Neural progenitor cell (in vitro differentiated cells): Measurements from ENCODE around the gene PDLIM4.

ENCODE experiments used
- EZH2 ChIP-seq: fragments of 200-600 bp; sonication (generic); IDR thresholded peaks from 2 replicates; pipeline ENCODE4 v1.6.1; 2017; ENCODE audit warnings: antibody characterized with exemption, mild to moderate bottlenecking, moderate library complexity
- EZH2phosphoT487 ChIP-seq: fragments of 200-600 bp; sonication (generic); IDR thresholded peaks from 2 replicates; pipeline ENCODE4 v1.6.1; 2017; ENCODE audit warnings: antibody characterized with exemption
- TF ChIP-seq, protein P1 (sequence below): fragments of 200-600 bp; sonication (generic); IDR thresholded peaks from 2 replicates; pipeline ENCODE4 v1.5.1; 2017; ENCODE audit warnings: antibody characterized with exemption, mild to moderate bottlenecking

DNA sequence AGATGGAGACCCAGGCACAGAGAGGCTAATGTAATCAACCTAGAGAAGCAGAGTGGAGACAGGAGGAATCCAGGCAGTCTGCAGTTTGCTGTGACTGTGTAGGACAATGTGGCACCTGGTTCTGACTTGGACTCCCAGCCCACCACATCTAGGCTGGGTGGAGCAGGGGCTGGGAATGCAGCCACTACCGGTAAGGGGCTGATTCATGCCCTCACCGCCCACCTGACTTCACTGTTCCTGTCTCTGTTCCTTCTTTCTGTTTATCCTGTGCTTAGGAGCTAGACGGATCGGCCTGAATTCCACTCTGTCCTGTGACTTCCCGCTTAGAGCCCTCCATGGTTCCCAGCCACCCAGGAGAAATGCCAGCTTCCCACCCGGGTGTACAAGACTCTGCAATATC, 2.6 kb downstream of the PDLIM4 start:
- TF ChIP-seq, protein P1, sequence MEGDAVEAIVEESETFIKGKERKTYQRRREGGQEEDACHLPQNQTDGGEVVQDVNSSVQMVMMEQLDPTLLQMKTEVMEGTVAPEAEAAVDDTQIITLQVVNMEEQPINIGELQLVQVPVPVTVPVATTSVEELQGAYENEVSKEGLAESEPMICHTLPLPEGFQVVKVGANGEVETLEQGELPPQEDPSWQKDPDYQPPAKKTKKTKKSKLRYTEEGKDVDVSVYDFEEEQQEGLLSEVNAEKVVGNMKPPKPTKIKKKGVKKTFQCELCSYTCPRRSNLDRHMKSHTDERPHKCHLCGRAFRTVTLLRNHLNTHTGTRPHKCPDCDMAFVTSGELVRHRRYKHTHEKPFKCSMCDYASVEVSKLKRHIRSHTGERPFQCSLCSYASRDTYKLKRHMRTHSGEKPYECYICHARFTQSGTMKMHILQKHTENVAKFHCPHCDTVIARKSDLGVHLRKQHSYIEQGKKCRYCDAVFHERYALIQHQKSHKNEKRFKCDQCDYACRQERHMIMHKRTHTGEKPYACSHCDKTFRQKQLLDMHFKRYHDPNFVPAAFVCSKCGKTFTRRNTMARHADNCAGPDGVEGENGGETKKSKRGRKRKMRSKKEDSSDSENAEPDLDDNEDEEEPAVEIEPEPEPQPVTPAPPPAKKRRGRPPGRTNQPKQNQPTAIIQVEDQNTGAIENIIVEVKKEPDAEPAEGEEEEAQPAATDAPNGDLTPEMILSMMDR, result no peak
- TF ChIP-seq EZH2 (no peak), EZH2phosphoT487 (no peak)
